Hematopoietic multipotent progenitor cell treated with erythropoietin and hydrocortisone succinate and interleukin-3 and kit ligand, for 4 days (in vitro differentiated cells): ENCODE measurements around the gene CDC123.
A peak's percentile ranks its signal among the peaks of the same experiment; 100 is the strongest.
"Not testable (repeated sequence)": the region's sequence is repeated elsewhere in the genome, so short reads cannot be mapped to it uniquely, and the experiment has no call there.

ENCODE experiments used
- DNase-seq: peaks from one replicate; pipeline ENCODE4 v3.0.0-alpha.2; 2015

The CDC123 gene

GRCh38 chr10:12195603-12196506 is at the start of gene CDC123, which contains the start of gene NUDT5:
Gene CDC123 (plus strand): TSS chr10:12196188. CDS start chr10:12196246, 58 bp downstream.
Gene NUDT5 (minus strand): TSS chr10:12195891. CDS start chr10:12186291, 9,600 bp downstream.
- DNase-seq, result peak; percentile 96

DNA sequence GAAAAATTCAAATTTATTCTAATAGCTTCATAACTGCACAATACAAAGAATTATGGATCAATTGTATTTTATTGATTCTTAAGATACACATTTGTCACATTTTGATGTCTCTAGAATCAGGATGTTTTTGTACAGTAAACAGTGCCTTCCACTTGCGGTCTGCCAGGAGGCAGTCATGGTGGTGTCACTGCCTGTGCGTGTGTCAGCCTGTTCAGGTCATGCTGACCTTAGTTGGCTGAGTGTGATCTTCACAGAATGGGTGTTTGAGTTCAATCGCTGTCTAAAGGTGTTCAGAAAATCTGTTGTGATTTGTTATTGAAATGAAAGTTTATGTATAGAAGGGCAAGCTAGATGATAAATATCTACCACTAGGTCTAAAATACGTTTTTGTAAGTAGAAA is 45.8 kb upstream of the CDC123 start:
- DNase-seq, result no peak

- no peak for DNase-seq
Observed at GRCh38 chr10:12154516-12154915, 41.5 kb upstream of the CDC123 start.

GRCh38 chr10:12156367-12157123 is 39.4 kb upstream of the CDC123 start:
- no peak for DNase-seq

DNA sequence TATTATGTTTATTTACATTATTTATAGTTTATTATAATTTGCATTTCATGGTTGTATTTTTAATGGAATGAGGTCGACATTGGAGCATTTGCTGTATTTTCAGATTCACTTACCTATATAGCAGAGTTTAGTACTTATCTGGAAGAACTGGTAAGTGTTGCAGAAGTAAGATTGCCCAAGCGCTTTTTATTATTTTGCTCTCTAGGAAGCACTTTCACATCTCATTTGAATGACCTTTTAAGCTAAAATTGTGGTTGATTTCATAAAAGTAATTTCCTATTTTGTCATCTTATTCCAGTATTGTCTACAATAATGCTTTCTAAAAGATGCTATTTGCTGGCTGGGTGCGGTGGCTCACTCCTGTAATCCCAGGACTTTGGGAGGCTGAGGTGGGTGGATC is 37.9 kb upstream of the CDC123 start:
- DNase-seq, result peak; percentile 35

GRCh38 chr10:12160664-12161063 is 35.3 kb upstream of the CDC123 start:
- no peak for DNase-seq

DNA sequence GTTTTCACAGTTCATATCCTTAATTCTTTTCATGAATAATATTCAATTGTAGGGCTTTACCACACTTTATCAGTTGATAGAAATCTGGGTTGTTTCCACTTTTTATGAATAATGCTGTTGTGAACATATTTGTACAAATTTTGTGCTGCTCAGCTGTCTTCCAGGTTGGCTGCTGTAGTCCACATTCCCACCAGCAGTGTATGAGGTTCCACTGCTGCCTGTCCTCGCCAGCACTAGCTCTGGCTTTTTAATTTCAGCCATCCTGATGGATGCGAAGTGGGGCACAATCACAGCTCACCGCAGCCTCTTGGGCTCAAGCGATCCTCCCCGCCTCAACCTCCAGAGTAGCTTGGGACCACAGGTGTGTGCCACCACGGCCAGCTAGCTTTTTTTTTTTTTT is 33.1 kb upstream of the CDC123 start:
- DNase-seq, result no peak

DNA sequence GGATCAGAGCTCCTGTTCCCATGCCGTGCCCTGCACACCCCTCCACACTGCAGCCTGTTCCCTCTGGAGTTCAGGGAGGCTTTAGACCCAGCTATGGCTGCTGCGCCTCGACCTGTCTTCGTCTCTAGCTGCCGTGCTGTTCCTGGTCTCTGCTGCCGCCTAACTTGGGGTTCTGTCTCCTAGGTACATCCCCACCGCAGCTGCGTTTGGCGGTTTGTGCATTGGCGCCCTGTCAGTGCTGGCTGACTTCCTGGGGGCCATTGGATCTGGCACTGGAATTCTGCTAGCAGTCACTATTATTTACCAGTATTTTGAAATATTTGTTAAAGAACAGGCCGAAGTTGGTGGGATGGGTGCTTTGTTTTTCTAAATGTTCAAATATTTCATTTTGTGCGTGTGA is 31.9 kb upstream of the CDC123 start:
- no peak for DNase-seq

GRCh38 chr10:12165036-12165435 is 31.0 kb upstream of the CDC123 start:
- no peak for DNase-seq

- no peak for DNase-seq
Observed at GRCh38 chr10:12165999-12166775, 29.8 kb upstream of the CDC123 start.

DNA sequence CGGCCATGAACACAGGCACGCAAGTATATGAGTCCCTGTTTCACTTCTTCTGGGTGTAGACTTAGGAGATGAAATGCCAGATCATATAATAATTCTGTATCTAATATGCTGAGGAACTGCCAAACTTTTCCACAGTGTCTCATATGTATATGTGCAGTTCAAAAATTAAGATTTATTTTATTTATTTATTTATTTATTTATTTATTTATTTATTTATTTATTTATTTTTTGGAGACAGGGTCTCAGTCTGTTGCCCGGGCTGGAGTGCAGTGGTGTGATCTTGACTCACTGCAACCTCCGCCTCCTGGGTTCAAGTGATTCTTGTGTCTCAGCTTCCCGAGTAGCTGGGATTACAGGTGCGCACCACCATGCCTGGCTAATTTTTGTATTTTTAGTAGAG is 24.5 kb upstream of the CDC123 start:
- not testable (repeated sequence) for DNase-seq

- no peak for DNase-seq
Observed at GRCh38 chr10:12177642-12178041, 18.3 kb upstream of the CDC123 start.

DNA sequence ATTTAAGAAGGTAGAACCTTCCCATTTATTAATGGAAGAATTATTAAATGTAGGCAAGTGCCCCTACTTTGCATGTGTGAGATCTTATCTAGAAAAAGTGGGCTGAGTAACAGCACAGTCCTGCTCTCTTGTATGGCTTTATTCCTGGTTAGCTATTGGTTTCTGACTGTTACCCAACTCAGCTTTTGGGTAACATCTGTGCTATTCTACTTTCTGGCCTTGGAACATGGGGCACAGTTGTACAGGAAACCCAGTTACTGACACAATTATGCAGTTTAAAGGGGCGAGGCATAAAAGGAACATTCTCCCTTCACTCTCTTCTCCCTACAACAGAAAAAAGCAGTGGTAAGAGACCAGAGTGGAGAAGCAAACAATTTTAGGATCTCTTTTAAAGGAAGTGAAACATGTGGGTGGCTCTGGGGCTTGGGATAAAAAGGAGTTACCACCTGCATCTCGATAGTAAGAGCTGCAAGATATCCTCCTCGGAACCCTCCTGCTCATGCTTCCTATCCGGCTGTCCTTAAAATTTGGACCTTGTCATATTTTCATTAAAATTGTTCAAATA is 16.3 kb upstream of the CDC123 start:
- peak; percentile 66 for DNase-seq

- no peak for DNase-seq
Observed at GRCh38 chr10:12180221-12180974, 15.6 kb upstream of the CDC123 start.

DNA sequence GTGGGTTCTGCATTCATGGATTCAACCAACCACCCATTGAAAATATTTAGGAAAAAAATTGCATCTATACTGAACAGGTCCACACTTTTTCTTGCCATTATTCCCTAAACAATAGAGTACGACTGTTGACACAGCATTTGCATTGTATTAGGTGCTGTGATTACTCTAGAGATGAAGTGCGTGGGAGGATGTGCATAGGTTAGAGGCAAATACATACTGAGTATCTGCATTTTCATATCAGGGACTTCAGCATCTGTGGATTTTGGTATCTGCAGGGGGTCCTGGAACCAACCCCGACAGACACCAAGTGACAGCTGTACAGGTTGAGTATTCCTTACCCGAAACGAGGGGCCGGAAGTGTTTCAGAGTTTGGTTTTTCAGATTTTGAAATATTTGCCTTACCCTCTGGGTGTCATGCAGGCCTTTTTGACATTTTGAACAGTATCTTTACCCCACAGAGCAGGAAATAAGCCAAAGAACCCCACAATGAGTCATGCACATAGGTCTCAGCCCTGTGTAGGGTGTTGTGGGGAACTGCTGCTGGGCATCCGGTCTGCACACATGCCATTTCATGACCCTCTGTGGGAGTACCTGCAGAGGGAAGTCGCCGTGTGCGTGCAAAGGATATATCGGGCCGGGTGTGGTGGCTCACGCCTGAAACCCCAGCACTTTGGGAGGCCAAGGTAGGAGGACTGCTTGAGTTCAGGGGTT is 14.8 kb upstream of the CDC123 start:
- DNase-seq, result peak; percentile 94

- DNase-seq, result no peak
Observed at GRCh38 chr10:12184165-12184564, 11.8 kb upstream of the CDC123 start.

- no peak for DNase-seq
Observed at GRCh38 chr10:12186323-12186722, 9.7 kb upstream of the CDC123 start.

- no peak for DNase-seq
Observed at GRCh38 chr10:12187321-12187905, 8.6 kb upstream of the CDC123 start.

GRCh38 chr10:12188656-12189055 is 7.3 kb upstream of the CDC123 start:
- DNase-seq, result no peak

DNA sequence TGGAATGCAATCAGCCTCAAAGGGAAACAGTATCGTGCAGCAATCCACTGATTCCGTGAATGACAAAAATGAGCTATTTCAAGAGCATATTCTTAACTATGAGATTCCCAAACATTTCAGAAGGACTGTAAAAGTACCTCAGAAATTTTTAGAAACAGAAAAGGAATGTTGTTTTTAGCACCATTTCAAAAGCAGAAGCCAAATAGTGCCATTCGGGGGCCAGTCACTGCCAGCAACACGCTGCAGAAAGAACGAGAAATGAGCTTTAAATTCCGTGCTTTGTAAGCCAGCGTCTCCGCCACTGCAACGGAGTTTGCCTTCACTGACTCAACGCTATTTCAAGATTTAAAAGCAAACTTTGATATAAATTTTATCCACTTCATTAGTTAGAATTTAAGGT is 6.6 kb upstream of the CDC123 start:
- DNase-seq, result no peak

- no peak for DNase-seq
Observed at GRCh38 chr10:12191715-12192114, 4.3 kb upstream of the CDC123 start.
